K562 (cell line): ENCODE results near the gene BNIPL. TPM values are rescaled to one million over a fixed set of nuclear protein-coding genes. Genes with fewer than 3 reads are reported as not detected.

Source experiments
- CCNT2 ChIP-seq: IDR thresholded peaks from 2 replicates; pipeline ENCODE4 v1.6.1; 2011; ENCODE audit warnings: borderline replicate concordance, low read depth, mild to moderate bottlenecking, moderate library complexity, mixed read lengths, low read length; ENCODE audit not compliant: insufficient read length; ENCODE audit errors: extremely low read depth
- ESRRA ChIP-seq: fragments of 450-650 bp; IDR thresholded peaks from 2 replicates; pipeline ENCODE4 v1.6.1; 2014; ENCODE audit warnings: low read depth, mild to moderate bottlenecking, moderate library complexity, borderline replicate concordance
- FOXK2 ChIP-seq, 2 experiments: fragments of 450-650 bp; IDR thresholded peaks in 1 of 2; conservative IDR thresholded peaks in 1 of 2; 2 replicates each; pipeline ENCODE4 v1.6.1; 2016; ENCODE audit warnings: low read depth in 2 of 2, mild to moderate bottlenecking in 1 of 2
- GTF2E2 ChIP-seq: fragments of 200-800 bp; sonication (Bioruptor generic); IDR thresholded peaks from 2 replicates; pipeline ENCODE4 v1.6.1; 2016; ENCODE audit warnings: missing genetic modification characterization, missing compliant biosample characterization
- POLR2A ChIP-seq: fragments of 450-650 bp; conservative IDR thresholded peaks from 2 replicates; pipeline ENCODE4 v1.6.1; 2016
- SIN3A ChIP-seq, 2 experiments: fragments of 150-350 bp in 1 of 2; IDR thresholded peaks; 2 replicates each; pipeline ENCODE4 v1.6.1; 2011 to 2016; ENCODE audit warnings: borderline replicate concordance in 2 of 2, low read depth in 2 of 2, low read length in 2 of 2, mild to moderate bottlenecking in 2 of 2, moderate library complexity in 2 of 2; ENCODE audit not compliant: control insufficient read depth in 1 of 2
- SRSF3 ChIP-seq: fragments of 200-400 bp; formaldehyde crosslinking; IDR thresholded peaks from 2 replicates; pipeline ENCODE4 v1.6.1; 2016; ENCODE audit warnings: mild to moderate bottlenecking, low read length, moderate library complexity; ENCODE audit not compliant: insufficient read depth
- UBTF ChIP-seq, 2 experiments: IDR thresholded peaks; 2 replicates each; pipeline ENCODE4 v1.6.1; 2012; ENCODE audit warnings: improper control_type of control experiment in 2 of 2, low read depth in 2 of 2, low read length in 2 of 2, borderline replicate concordance in 1 of 2
- ZNF518B ChIP-seq: fragments of 250-450 bp; sonication (Bioruptor Pico); IDR thresholded peaks from 2 replicates; pipeline ENCODE4 v1.5.0; 2021; ENCODE audit warnings: mild to moderate bottlenecking, moderate library complexity
- ZNF592 ChIP-seq: fragments of 450-650 bp; IDR thresholded peaks from 2 replicates; pipeline ENCODE4 v1.6.1; 2017; ENCODE audit warnings: antibody characterized with exemption, mild to moderate bottlenecking
- ZNF695 ChIP-seq: fragments of 450-650 bp; formaldehyde crosslinking; IDR thresholded peaks from 2 replicates; pipeline ENCODE4 v1.4.0; 2020; ENCODE audit warnings: mild to moderate bottlenecking, moderate library complexity
- polyA plus RNA-seq, 8 experiments: library from polyadenylated mRNA; depleted of rRNA in 4 of 8; stranded (reverse) in 5 of 8; unstranded in 3 of 8; fragments of >200 nt; fragmentation: Nextera tagmentation in 2 of 8; fragmentation: Illumina TruSeq in 1 of 8; extraction: Ambion mirVana in 2 of 8; extraction: Trizol in 1 of 8; gene quantifications; 2 replicates each; pipeline versions ENCODE4 v1.2.1 to v1.2.3, GENCODE V29; 2011 to 2014; ENCODE audit warnings: inconsistent platforms in 1 of 8, missing spikeins in 1 of 8
- total RNA-seq, 7 experiments: library from RNA; depleted of rRNA in 6 of 7; stranded (reverse); fragments of >200 nt in 6 of 7; fragmentation: Illumina TruSeq in 2 of 7; extraction: Trizol in 2 of 7; gene quantifications; 2 replicates each; pipeline versions ENCODE4 v1.2.1 to v1.2.3, GENCODE V29; 2011 to 2021; ENCODE audit warnings: low replicate concordance in 1 of 7
- TF ChIP-seq, protein P1 (sequence below): fragments of 250-450 bp; sonication (Bioruptor Pico); IDR thresholded peaks from 2 replicates; pipeline ENCODE4 v1.4.0; 2020
- TF ChIP-seq, protein P2 (sequence below): fragments of 200-800 bp; sonication (Bioruptor generic); IDR thresholded peaks from 2 replicates; pipeline ENCODE4 v1.6.1; 2017; ENCODE audit warnings: missing genetic modification characterization, missing compliant biosample characterization

Gene BNIPL
- total and polyA plus RNA-seq, 9 of the 15 experiments (the other 6 are each of a cell fraction or from before 2014, with no cell fraction given), result 0.08 to 1.4 (median 0.68) TPM

- TF ChIP-seq ZNF592, result peak; percentile 82
- TF ChIP-seq SRSF3, result no peak
- no peak for TF ChIP-seq CCNT2
- no peak for TF ChIP-seq ZNF695 (CRISPR knock-in tag)
- TF ChIP-seq, protein P1, sequence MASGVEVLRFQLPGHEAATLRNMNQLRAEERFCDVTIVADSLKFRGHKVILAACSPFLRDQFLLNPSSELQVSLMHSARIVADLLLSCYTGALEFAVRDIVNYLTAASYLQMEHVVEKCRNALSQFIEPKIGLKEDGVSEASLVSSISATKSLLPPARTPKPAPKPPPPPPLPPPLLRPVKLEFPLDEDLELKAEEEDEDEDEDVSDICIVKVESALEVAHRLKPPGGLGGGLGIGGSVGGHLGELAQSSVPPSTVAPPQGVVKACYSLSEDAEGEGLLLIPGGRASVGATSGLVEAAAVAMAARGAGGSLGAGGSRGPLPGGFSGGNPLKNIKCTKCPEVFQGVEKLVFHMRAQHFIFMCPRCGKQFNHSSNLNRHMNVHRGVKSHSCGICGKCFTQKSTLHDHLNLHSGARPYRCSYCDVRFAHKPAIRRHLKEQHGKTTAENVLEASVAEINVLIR, result 0 out of 2 replicates have a peak, but pooled peaks have one; percentile 9
- TF ChIP-seq POLR2A, result peak; percentile 67
- no peak for TF ChIP-seq SIN3A (IDR thresholded peaks at IDR 0.05; ENCODE audit: borderline replicate concordance in 2 of 2, control insufficient read depth in 1 of 2, low read depth in 2 of 2, low read length in 2 of 2)
- TF ChIP-seq UBTF (IDR thresholded peaks at IDR 0.05; ENCODE audit: borderline replicate concordance in 1 of 2, low read depth in 2 of 2, low read length in 2 of 2), result 0 out of 4 replicates have a peak, but pooled peaks of 1 of the 2 experiments have one; percentile 29
- TF ChIP-seq ESRRA, result peak; percentile 88
- 0 out of 4 replicates have a peak, but pooled peaks of 1 of the 2 experiments have one; percentile 32 for TF ChIP-seq FOXK2 (conservative IDR thresholded peaks at IDR 0.05 in 1 of 2, IDR thresholded peaks at IDR 0.05 in 1 of 2; ENCODE audit: low read depth in 2 of 2)
- TF ChIP-seq, protein P2, sequence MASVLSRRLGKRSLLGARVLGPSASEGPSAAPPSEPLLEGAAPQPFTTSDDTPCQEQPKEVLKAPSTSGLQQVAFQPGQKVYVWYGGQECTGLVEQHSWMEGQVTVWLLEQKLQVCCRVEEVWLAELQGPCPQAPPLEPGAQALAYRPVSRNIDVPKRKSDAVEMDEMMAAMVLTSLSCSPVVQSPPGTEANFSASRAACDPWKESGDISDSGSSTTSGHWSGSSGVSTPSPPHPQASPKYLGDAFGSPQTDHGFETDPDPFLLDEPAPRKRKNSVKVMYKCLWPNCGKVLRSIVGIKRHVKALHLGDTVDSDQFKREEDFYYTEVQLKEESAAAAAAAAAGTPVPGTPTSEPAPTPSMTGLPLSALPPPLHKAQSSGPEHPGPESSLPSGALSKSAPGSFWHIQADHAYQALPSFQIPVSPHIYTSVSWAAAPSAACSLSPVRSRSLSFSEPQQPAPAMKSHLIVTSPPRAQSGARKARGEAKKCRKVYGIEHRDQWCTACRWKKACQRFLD (CRISPR knock-in tag), result no peak
- no peak for TF ChIP-seq GTF2E2 (tag)
- no peak for TF ChIP-seq ZNF518B (CRISPR knock-in tag)
Measured at GRCh38 chr1:151054971-151055547, 18.7 kb downstream of the BNIPL start (continued).
